Measurements from ENCODE around the gene PDE12.

PDE12 gene

GRCh38 chr3:57544181-57545125 lies 11.6 kb upstream of the PDE12 start, which contains the start of gene DNAH12:
TSS of gene DNAH12 (minus strand) at chr3:57544344. CDS start at chr3:57542870, 1,474 bp downstream.
- Mint-ChIP-seq H3K27ac (peak within 1 kb of the TSS; percentile 37 to 71 (median 41)), H3K4me3 (peak within 1 kb of the TSS; percentile 65 to 78 (median 73)), H3K36me3 (ENCODE audit: low read depth) (no peaks in the 10 kb centered on the region), H3K4me1 (peaks cover 9% of the 10 kb centered on the region), H3K9me3 (no peaks in the 10 kb centered on the region), H3K27me3 (ENCODE audit: low read depth) (no peaks in the 10 kb centered on the region)
- TF ChIP-seq CTCF (IDR thresholded peaks at IDR 0.05; ENCODE audit: unreplicated experiment in 3 of 3): no peak

GRCh38 chr3:57545636-57546268 lies 10.3 kb upstream of the PDE12 start:
- Mint-ChIP-seq H3K27ac (no peak overlapping the region), H3K4me1 (peaks cover 9% of the 10 kb centered on the region), H3K4me3 (no peak overlapping the region), H3K9me3 (no peaks in the 10 kb centered on the region), H3K27me3 (ENCODE audit: low read depth) (no peaks in the 10 kb centered on the region), H3K36me3 (ENCODE audit: low read depth) (no peaks in the 10 kb centered on the region)
- TF ChIP-seq CTCF (IDR thresholded peaks at IDR 0.05; ENCODE audit: unreplicated experiment in 3 of 3): no peak

- no peaks in the 10 kb centered on the region for H3K9me3 Mint-ChIP-seq
Observed at GRCh38 chr3:57546616-57547015, 9.5 kb upstream of the PDE12 start.

GRCh38 chr3:57555306-57555705 lies 768 bp upstream of the PDE12 start:
- peak overlapping the region; percentile 98 to 99 (median 98) for H3K27ac Mint-ChIP-seq
- H3K9me3 Mint-ChIP-seq: no peaks in the 10 kb centered on the region
- peaks cover 16% of the 10 kb centered on the region for H3K36me3 Mint-ChIP-seq (ENCODE audit: low read depth)
- peak overlapping the region; percentile 83 to 99 (median 86) for H3K4me3 Mint-ChIP-seq
- no peaks in the 10 kb centered on the region for H3K27me3 Mint-ChIP-seq (ENCODE audit: low read depth)
- no peak for TF ChIP-seq CTCF (IDR thresholded peaks at IDR 0.05; ENCODE audit: unreplicated experiment in 3 of 3)
- peaks cover 26% of the 10 kb centered on the region for H3K4me1 Mint-ChIP-seq

More at GRCh38 chr3:57546616-57547015, 9.5 kb upstream of the PDE12 start:
- TF ChIP-seq CTCF (IDR thresholded peaks at IDR 0.05; ENCODE audit: unreplicated experiment in 3 of 3): no peak
- Mint-ChIP-seq H3K4me1 (peaks cover 9% of the 10 kb centered on the region), H3K4me3 (no peak overlapping the region), H3K27ac (no peak overlapping the region), H3K27me3 (ENCODE audit: low read depth) (no peaks in the 10 kb centered on the region), H3K36me3 (ENCODE audit: low read depth) (no peaks in the 10 kb centered on the region)

GRCh38 chr3:57556459-57557084 lies 498 bp downstream of the PDE12 start:
- peak overlapping the region; percentile 83 to 99 (median 86) for H3K4me3 Mint-ChIP-seq
- H3K36me3 Mint-ChIP-seq (ENCODE audit: low read depth): peaks cover 20% of the 10 kb centered on the region
- peaks cover 26% of the 10 kb centered on the region for H3K4me1 Mint-ChIP-seq
- TF ChIP-seq CTCF (IDR thresholded peaks at IDR 0.05; ENCODE audit: unreplicated experiment in 3 of 3): no peak
- no peaks in the 10 kb centered on the region for H3K27me3 Mint-ChIP-seq (ENCODE audit: low read depth)
- no peaks in the 10 kb centered on the region for H3K9me3 Mint-ChIP-seq
- peak overlapping the region; percentile 92 to 98 (median 98) for H3K27ac Mint-ChIP-seq

Data from nephron (organoid).